ENCODE data around the gene USP25.

Gene USP25

DNA sequence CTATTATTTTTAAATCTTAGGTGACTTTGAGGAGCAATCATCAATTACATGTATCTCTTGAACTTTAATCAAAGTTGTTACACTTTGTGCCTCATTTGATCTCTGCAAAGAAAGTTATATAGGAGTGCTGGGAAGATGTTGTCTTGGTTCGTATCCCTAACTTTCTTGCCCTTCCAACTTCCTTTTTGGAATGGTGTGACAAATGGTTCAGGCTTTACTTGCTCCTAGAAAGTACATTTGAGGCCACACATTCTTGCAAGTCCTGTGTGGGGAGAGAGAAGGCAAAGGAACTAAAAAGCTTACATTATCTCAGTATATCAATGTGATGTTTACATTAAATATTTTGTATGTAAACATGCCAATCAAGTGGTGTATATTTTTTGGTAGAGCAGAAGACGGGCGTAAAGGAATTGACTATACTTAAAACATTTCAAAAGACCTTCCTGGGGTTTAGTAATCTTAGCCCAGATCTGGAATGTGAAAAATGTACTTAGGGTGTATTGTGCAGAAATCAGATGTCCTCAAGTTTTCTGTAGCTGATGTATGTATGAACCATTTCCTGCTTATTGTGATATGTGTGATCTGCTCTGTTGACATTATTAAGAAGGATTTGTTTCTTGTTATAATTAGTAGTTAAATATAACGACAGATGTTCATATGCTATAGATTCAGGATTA lies 59.2 kb downstream of the USP25 start:
- TF ChIP-seq, protein P1, sequence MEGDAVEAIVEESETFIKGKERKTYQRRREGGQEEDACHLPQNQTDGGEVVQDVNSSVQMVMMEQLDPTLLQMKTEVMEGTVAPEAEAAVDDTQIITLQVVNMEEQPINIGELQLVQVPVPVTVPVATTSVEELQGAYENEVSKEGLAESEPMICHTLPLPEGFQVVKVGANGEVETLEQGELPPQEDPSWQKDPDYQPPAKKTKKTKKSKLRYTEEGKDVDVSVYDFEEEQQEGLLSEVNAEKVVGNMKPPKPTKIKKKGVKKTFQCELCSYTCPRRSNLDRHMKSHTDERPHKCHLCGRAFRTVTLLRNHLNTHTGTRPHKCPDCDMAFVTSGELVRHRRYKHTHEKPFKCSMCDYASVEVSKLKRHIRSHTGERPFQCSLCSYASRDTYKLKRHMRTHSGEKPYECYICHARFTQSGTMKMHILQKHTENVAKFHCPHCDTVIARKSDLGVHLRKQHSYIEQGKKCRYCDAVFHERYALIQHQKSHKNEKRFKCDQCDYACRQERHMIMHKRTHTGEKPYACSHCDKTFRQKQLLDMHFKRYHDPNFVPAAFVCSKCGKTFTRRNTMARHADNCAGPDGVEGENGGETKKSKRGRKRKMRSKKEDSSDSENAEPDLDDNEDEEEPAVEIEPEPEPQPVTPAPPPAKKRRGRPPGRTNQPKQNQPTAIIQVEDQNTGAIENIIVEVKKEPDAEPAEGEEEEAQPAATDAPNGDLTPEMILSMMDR (IDR thresholded peaks at IDR 0.05; ENCODE audit: borderline replicate concordance, insufficient read depth, low read depth, low read length): no peak
- H3K4me3 ChIP-seq (ENCODE audit: low read depth, low read length): no peak overlapping the region

DNA sequence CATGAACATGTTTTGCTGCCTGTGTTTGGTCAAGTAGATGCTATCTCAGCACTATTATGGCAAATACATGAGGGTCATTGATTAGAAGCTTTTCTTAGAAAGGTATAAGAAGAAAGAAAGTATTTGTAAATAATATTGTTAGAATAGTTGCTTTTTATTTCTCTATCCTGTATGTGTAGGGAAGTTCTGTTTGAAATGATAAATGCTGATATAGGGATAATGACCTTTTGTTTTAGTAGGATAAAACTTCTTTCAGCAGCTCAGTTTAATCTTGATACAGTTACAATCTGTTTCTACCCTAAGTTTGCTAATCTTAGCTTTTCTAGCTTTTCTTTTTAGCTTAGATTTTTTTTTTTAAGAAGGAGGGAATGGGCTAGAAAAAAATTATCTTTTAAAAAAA lies 63.3 kb downstream of the USP25 start:
- TF ChIP-seq, protein P1 (IDR thresholded peaks at IDR 0.05; ENCODE audit: borderline replicate concordance, insufficient read depth, low read depth, low read length): no peak
- no peak overlapping the region for H3K4me3 ChIP-seq (ENCODE audit: low read depth, low read length)

DNA sequence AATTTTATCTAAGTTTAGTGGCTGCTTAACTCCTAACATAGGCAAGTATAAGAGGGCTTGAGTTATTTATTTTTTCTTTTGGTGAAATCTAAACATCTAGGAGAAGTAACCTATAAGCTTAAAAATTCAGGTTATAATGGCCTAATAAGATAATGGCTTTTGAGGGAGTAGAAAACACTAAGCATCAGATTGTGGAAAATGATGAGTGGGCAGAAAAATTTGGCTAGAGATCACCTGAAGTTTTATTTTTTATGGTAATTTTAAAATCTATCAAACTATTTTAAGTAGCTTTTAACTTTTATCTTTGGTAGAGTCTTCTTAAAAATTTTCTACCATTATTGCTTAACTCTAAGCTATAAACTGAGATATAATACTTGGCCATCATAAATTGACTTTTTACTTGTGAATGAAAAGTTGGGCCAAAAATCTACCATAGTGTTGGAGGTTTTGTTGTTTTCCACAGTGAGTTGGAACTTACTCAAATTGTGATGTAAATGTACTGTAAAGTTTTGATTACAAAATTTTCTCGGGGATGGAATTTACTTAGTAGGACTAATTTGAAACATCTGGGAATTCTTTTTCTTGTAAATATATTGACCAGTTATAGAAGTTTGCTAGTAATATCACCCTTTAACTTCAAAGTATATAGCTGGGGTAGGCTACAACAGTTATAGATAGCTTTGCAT lies 63.9 kb downstream of the USP25 start:
- H3K4me3 ChIP-seq (ENCODE audit: low read depth, low read length): no peak overlapping the region
- TF ChIP-seq, protein P1 (IDR thresholded peaks at IDR 0.05; ENCODE audit: borderline replicate concordance, insufficient read depth, low read depth, low read length): no peak

DNA sequence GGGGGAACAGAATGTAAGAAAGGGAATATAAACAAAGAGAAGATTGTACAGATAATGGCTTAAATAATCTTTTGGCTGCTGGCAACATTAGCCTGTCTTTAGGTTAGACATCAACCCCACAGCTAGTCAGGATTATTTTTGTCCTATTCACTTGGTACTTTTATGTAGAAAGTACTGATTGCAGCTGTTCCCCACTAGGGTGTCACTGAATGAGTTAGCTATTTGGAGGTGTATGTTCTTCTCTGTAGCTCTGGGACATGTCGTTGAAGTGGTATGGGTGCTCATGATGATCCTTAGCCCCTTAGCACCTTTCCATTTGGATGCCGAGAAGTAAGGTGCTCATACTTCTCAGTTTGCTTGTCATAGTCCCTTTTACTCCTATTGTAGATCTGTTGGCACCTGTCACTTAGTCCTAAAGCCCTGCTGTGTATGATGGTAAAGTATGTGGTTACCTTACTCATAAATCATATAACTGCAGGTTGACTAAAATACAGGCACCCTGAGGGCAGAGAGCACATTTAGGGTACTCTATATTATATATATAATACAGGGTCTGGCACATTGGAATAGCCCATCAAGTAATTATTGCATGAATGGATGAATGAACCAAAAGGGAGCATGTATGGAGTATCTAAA lies 64.6 kb downstream of the USP25 start:
- no peak overlapping the region for H3K4me3 ChIP-seq (ENCODE audit: low read depth, low read length)
- TF ChIP-seq, protein P1 (IDR thresholded peaks at IDR 0.05; ENCODE audit: borderline replicate concordance, insufficient read depth, low read depth, low read length): no peak

DNA sequence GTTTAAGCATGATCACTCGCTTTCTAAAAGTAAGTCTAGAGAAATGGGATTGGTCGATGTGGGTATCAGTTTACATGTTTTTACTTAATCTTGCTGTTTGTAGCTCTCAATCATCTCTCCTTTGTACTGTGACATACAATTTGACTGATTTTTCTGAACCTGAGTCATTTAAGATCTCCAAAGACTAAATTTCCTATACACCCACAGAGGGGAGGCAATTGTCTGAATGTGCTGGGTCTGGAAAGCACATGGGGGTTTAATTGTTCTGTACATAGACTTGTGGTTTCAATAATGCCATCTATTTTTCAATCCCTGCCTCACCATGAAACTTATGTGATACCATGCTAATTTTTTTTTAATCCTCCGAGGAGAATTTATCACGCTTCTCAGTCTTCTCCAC lies 65.8 kb downstream of the USP25 start:
- TF ChIP-seq, protein P1 (IDR thresholded peaks at IDR 0.05; ENCODE audit: borderline replicate concordance, insufficient read depth, low read depth, low read length): no peak
- no peak overlapping the region for H3K4me3 ChIP-seq (ENCODE audit: low read depth, low read length)

DNA sequence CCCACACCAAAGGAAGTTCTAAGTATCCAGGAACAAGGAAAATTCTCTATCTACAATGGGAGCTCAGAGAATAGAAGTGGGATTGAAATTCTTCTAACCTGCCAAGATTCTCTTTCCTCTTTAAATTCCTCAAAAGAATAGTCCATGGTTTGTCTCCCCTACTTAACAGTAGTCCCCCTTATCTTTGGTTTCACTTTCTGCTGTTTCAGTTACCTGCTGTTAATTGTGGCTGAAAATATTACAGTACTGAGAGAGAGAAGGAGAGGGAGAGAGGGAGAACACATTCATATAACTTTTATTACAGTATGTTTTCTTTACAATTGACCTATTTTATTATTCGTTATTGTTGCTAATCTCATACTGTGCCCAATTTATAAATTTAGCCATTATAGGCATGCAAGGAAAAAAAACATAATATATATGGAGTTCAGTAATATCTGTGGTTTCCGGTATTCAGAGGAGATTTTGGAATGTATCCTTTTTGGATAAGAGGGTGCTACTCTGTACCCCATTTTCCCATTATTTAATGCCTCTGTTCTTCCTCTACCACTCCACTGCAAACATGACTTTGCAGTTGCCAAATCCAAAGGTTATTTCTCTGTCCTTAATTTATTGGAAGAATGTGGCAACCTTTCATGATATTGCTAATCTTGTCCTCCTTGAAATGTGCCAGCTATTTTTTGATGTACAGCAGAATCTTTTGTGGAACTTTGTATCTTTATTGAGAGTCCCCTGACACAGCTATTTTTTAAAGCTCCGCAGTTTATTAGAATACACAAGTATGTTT lies 68.0 kb downstream of the USP25 start:
- TF ChIP-seq, protein P1 (IDR thresholded peaks at IDR 0.05; ENCODE audit: borderline replicate concordance, insufficient read depth, low read depth, low read length): no peak
- no peak overlapping the region for H3K4me3 ChIP-seq (ENCODE audit: low read depth, low read length)

Measured in GM12875 (cell line).